EH (cell line): ENCODE data around the gene SCAMP2.

ENCODE experiments used
- DNase-seq: peaks from one replicate; pipeline ENCODE4 v3.0.0-alpha.2; 2015; ENCODE audit warnings: low read depth

SCAMP2 gene

DNA sequence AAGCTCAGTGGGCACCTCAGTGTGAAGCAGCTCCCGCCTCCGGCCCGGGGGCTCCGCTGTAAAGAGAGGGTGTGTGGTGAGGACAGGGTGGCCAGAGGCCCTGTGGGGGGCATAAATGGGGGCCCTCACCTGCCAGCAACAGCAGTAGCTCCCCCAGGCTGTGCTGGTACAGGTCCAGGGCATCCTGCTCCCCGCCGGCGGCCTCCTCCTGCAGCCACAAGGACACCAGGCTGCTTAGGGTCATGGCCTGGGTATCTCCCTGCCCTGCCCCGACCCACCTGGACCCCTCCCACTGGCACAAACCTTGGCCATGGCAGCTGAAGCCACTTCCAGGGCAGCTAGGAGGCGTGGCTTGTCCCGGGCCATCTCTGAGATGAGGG lies 35.0 kb downstream of the SCAMP2 start:
- DNase-seq = no peak

DNA sequence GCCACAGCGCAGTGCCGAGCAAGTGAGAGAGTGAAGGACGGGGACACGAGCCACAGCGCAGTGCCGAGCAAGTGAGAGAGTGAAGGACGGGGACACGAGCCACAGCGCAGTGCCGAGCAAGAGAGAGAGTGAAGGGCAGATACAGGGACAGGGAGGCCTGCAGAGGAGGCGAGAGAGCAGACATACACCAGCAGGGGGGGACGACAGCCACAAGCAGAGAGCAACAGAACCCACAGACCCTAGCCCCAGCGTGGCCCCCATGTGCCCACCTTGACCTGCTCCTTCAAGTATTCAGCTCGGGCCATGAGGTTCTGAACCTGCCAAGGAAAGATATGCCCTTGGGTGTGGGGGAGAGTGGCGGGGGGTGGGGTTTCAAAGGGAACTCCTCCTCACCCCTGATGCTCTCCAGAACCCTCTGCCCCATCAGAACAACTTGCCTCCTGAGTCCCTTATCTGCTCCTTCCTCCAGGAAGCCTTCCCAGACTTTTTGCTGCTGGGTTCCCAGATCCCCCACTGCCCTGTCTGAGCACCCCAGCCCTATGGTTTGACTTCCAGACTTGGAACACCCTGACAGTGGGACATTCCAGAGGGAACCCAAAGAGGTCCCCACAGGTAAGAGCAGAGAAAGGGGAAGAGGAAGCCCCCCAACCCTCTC lies 35.6 kb downstream of the SCAMP2 start:
- DNase-seq = no peak

GRCh38 chr15:74836846-74837245 lies 36.3 kb downstream of the SCAMP2 start:
- no peak for DNase-seq

- DNase-seq = peak; percentile 53
Observed at GRCh38 chr15:74835312-74835823, 37.8 kb downstream of the SCAMP2 start.

GRCh38 chr15:74833376-74834107 lies 39.6 kb downstream of the SCAMP2 start:
- no peak for DNase-seq

GRCh38 chr15:74832826-74833225 lies 40.3 kb downstream of the SCAMP2 start:
- DNase-seq = no peak

- no peak for DNase-seq
Observed at GRCh38 chr15:74831813-74832495, 41.2 kb downstream of the SCAMP2 start.

GRCh38 chr15:74830868-74831267 lies 42.3 kb downstream of the SCAMP2 start:
- no peak for DNase-seq

DNA sequence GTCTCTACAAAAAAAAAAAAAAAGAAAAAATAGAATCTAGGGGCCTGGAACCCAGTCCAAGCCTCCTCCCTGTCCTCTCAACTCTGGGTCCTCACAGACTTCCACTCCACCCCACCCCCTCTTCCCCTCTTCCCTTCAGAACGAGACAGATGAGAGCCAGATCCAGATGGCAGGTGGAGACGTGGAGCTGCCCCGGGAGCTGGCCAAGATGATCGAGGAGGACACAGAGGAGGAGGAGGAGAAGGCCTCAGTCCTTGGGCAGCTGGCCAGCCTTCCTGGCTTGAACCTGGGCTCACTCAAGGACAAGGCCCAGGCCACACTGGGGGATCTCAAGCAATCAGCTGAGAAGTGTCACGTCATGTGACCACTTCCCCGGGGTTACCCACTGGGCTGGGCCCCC lies 43.2 kb downstream of the SCAMP2 start:
- no peak for DNase-seq

DNA sequence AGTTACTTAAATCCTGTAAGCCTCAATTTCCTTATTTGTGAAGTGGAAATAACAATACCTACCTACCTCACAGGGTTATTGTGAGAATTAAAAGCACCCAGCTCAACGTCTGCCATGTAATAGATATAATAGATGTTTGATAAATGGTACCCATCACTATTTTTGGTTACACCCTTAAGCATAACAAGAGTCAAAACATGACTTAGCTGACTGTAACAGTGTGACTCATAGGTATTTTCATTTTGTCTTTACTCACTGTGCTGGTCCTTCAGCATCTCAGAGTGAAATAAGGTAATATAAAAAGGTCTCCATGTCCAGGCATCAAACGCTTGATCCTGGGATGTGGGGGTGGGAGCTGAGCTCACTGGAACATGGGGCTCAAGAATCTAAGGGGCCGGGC lies 43.7 kb downstream of the SCAMP2 start:
- peak; percentile 17 for DNase-seq

DNA sequence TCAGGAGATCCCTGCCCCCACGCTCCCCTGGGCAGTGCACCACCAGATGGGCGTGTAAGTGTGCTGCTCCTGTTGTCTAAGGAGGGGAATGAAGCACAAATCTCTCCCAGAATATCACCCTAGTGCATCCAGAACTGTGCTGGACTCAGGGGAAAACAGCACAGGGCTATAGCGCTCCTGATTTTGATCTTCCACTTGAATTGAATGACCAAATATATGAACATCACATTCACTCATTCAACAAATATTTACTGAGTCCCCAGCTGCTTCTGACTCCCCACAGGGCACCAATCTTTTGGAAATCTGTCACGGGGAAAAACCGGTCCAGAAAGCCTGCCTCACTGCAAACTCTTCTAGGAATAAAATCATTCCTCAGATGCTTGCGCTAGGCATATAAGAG lies 44.3 kb downstream of the SCAMP2 start:
- no peak for DNase-seq

DNA sequence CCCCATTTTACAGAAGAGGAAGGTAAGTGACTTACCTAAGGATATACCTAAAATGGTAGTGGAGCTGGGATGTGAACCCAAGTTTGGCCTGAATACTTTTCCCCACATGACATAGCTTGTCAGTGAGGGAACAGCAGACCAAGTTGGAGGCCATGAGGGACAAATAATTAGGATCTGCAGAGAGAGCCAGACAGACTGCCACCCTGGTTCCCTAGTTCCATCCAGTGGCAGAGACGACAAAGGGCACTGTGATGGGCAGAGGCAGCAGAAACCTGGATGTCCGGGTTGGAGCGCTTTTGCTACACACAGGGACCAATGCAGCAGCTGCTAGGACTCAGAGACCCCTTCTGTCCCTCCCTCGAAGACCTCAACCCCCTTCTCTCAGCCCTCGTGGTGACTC lies 45.6 kb downstream of the SCAMP2 start:
- no peak for DNase-seq

GRCh38 chr15:74826921-74827320 lies 46.2 kb downstream of the SCAMP2 start:
- DNase-seq = no peak

- DNase-seq = peak; percentile 30
Observed at GRCh38 chr15:74826364-74826819, 46.8 kb downstream of the SCAMP2 start, which contains the start of gene CPLX3. CPLX3 (plus strand) TSS chr15:74826627; CDS start chr15:74826704, 77 bp downstream.

GRCh38 chr15:74825866-74826265 lies 47.3 kb downstream of the SCAMP2 start:
- DNase-seq = no peak

DNA sequence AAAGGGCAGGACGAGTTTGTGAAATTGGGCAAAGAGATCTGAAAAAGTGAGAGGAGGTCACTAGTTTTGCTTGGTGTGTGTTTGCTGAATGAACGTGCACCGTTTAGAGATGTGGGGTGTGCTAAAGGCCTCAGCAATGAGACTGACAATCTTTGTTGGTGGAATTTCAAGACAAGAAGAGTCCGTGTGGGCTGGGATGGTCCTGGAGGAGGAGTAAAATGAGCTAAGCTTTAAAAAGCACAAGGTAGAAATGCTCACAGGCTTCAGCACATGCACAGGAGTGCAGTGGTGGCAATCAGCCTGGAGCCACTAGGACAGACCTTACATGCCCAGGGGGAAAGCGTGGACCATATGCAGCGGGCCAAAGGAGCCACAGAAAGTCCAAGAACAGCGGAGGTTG lies 48.2 kb downstream of the SCAMP2 start:
- DNase-seq = no peak

- no peak for DNase-seq
Observed at GRCh38 chr15:74823324-74823723, 49.8 kb downstream of the SCAMP2 start.

- no peak for DNase-seq
Observed at GRCh38 chr15:74822233-74822632, 50.9 kb downstream of the SCAMP2 start.

DNA sequence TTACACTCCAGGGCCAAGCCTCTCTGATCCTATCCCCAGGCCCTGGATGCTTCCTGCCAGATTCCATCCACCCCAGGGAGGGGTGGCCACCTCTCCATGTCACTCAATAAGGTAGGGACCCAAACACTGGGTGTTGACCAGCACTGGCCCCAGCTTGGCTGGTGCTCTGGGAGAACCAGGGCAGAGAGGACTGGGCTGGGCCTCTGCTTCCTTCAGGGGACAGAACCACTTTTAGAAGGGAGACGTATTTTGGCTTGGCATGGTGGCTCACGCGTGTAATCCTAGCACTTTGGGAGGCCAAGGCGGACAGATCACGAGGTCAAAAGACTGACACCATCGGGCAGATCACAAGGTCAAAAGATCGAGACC lies 51.4 kb downstream of the SCAMP2 start:
- DNase-seq = no peak

- no peak for DNase-seq
Observed at GRCh38 chr15:74821091-74821789, 51.9 kb downstream of the SCAMP2 start.

GRCh38 chr15:74820056-74820455 lies 53.1 kb downstream of the SCAMP2 start:
- DNase-seq = no peak

DNA sequence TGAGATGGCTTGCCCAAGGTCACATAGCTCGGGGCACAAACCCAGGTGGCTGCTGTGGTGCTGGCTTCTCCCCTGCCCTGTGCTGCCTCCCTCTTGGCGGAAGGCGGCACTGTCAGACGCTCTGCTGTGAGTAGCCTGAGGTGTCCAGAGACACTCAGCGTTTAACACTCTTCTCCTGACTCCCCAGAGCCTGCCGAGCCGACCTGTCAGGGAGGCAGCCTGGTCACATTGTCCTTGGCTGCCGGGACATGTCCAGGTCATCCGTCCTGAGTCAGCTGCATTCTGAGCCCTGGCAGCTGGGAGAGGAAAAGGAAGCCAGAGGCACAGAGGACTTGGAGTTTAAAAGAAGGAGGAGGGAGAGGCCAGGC lies 55.8 kb downstream of the SCAMP2 start:
- peak; percentile 47 for DNase-seq
